Immature natural killer cell (primary cell): ENCODE measurements around the gene PYGL. TPM values are rescaled to one million over a fixed set of nuclear protein-coding genes. Genes with fewer than 3 reads are reported as not detected.
"Not testable (repeated sequence)": the region's sequence is repeated elsewhere in the genome, so short reads cannot be mapped to it uniquely, and the experiment has no call there.

Source experiments
- DNase-seq, 3 donors: peaks; one replicate each; pipeline ENCODE4 v3.0.0; 2022; ENCODE audit warnings: mixed read lengths in 1 of 3
- H3K27ac Mint-ChIP-seq, 6 donors: one replicate each; pipeline ENCODE4 v1.8.0; 2020; ENCODE audit warnings: mixed read lengths in 6 of 6, mild to moderate bottlenecking in 5 of 6, inconsistent platforms in 4 of 6, moderate library complexity in 3 of 6
- H3K27me3 Mint-ChIP-seq, 3 donors: one replicate each; pipeline ENCODE4 v1.8.0; 2020 to 2021; ENCODE audit warnings: low read depth in 3 of 3, mild to moderate bottlenecking in 3 of 3, mixed read lengths in 3 of 3, moderate library complexity in 3 of 3, inconsistent platforms in 1 of 3
- H3K36me3 Mint-ChIP-seq, 3 donors: one replicate each; pipeline ENCODE4 v1.8.0; 2020; ENCODE audit warnings: mixed read lengths in 3 of 3, inconsistent platforms in 2 of 3, mild to moderate bottlenecking in 2 of 3
- H3K4me1 Mint-ChIP-seq, 2 donors: one replicate each; pipeline ENCODE4 v1.8.0; 2020; ENCODE audit warnings: inconsistent platforms in 2 of 2, mild to moderate bottlenecking in 2 of 2, mixed read lengths in 2 of 2, moderate library complexity in 1 of 2
- H3K4me3 Mint-ChIP-seq, 5 donors: one replicate each; pipeline ENCODE4 v1.8.0; 2020; ENCODE audit warnings: mild to moderate bottlenecking in 5 of 5, mixed read lengths in 5 of 5, inconsistent platforms in 3 of 5, moderate library complexity in 3 of 5
- H3K9me3 Mint-ChIP-seq, 6 donors: one replicate each; pipeline ENCODE4 v1.8.0; 2020; ENCODE audit warnings: mild to moderate bottlenecking in 6 of 6, mixed read lengths in 6 of 6, inconsistent platforms in 4 of 6, moderate library complexity in 3 of 6
- polyA plus RNA-seq, 3 donors: library from polyadenylated mRNA; unstranded; fragments of 300-500 nt; fragmentation: Illumina TruSeq; gene quantifications; one replicate each; pipeline ENCODE4 v1.2.3, GENCODE V29; 2021

Gene PYGL
- polyA plus RNA-seq, 3 donors from 2014 or later, result 0.50 to 2.1 TPM; not detected in 1

- Mint-ChIP-seq H3K27ac (no peak overlapping the region), H3K4me3 (no peak overlapping the region), H3K4me1 (no peaks in the 10 kb centered on the region), H3K9me3 (no peaks in the 10 kb centered on the region), H3K27me3 (peaks cover 0 to 4% (median 4%) of the 10 kb centered on the region in 3 donors), H3K36me3 (no peaks in the 10 kb centered on the region)
- DNase-seq, result no peak
Measured at GRCh38 chr14:50928002-50928635, 16.2 kb downstream of the PYGL start.

DNA sequence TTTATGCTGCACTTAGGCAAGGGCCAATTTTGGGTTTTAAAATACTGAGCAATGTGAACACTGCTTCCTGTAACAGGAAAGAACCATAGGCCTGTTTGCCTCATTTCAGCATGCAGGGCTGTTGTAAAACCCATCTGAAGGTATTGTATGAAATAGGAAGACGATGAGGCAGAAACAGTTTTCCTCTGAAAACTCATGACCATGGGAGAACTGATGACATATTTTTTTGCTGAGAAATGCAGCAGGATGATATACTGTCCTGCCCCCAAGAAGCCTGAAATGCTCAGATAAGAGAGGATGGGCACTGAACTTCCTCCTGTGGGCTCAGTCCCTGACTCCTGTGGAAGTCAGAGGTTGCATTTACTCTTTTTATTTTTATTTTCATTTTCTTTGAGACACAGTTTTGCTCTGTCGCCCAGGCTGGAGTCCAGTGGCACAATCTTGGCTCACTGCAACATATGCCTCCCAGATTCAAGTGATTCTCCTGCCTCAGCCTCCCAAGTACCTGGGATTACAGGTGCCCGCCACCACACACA lies 17.4 kb downstream of the PYGL start:
- Mint-ChIP-seq H3K27ac (no peak overlapping the region), H3K4me3 (no peak overlapping the region), H3K4me1 (no peaks in the 10 kb centered on the region), H3K27me3 (peaks cover 0 to 3% (median 1%) of the 10 kb centered on the region in 3 donors), H3K9me3 (no peaks in the 10 kb centered on the region), H3K36me3 (no peaks in the 10 kb centered on the region)
- no peak for DNase-seq

DNA sequence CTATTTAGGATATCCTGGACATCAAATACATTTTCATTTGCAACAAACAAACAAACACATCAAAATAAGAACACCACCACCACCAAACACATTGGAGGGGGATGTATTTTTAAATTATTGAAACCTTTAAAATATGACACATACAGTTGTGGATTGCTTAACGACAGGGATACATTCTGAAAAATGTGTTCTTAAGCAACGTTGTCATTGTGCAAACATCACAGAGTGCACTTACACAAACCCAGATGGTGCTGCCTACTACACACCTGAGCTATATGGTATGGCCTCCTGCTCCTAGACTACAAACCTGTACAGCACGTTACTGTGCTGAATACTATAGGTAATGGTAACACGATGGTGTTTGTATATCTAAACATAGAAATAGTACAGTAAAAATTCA lies 19.4 kb downstream of the PYGL start:
- Mint-ChIP-seq H3K9me3 (no peaks in the 10 kb centered on the region), H3K4me1 (no peaks in the 10 kb centered on the region), H3K27ac (no peak overlapping the region), H3K27me3 (peaks cover 0 to 5% (median 1%) of the 10 kb centered on the region in 3 donors), H3K36me3 (no peaks in the 10 kb centered on the region), H3K4me3 (no peak overlapping the region)
- DNase-seq, result no peak

- H3K9me3 Mint-ChIP-seq, result no peaks in the 10 kb centered on the region
- no peaks in the 10 kb centered on the region for H3K36me3 Mint-ChIP-seq
- peaks cover 0 to 5% (median 1%) of the 10 kb centered on the region in 3 donors for H3K27me3 Mint-ChIP-seq
- DNase-seq, result no peak
- H3K4me3 Mint-ChIP-seq, result no peak overlapping the region
- H3K27ac Mint-ChIP-seq, result no peak overlapping the region
- H3K4me1 Mint-ChIP-seq, result no peaks in the 10 kb centered on the region
Measured at GRCh38 chr14:50924236-50924635, 20.0 kb downstream of the PYGL start.

DNA sequence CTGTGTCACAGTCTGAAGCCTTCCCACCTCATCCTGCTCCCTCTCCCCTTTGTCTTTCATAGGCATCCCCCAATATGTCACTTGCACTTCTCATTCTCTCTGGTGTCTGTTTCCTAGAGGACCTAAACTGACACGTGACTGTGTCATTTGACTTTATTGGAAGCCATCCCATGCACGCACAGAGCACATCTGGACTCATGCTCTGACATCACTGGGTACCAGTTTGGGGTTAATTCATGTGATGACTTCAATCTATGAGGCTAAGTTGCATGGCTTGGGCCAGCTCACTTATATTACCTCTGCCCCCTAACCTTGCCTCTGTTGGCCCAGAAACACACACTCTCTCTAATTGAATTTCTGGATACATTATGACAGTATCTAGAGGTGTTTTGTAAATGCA lies 21.5 kb downstream of the PYGL start:
- no peaks in the 10 kb centered on the region for H3K4me1 Mint-ChIP-seq
- no peaks in the 10 kb centered on the region for H3K9me3 Mint-ChIP-seq
- DNase-seq, result no peak
- no peak overlapping the region for H3K27ac Mint-ChIP-seq
- H3K36me3 Mint-ChIP-seq, result no peaks in the 10 kb centered on the region
- peaks cover 0 to 9% (median 1%) of the 10 kb centered on the region in 3 donors for H3K27me3 Mint-ChIP-seq
- no peak overlapping the region for H3K4me3 Mint-ChIP-seq

DNA sequence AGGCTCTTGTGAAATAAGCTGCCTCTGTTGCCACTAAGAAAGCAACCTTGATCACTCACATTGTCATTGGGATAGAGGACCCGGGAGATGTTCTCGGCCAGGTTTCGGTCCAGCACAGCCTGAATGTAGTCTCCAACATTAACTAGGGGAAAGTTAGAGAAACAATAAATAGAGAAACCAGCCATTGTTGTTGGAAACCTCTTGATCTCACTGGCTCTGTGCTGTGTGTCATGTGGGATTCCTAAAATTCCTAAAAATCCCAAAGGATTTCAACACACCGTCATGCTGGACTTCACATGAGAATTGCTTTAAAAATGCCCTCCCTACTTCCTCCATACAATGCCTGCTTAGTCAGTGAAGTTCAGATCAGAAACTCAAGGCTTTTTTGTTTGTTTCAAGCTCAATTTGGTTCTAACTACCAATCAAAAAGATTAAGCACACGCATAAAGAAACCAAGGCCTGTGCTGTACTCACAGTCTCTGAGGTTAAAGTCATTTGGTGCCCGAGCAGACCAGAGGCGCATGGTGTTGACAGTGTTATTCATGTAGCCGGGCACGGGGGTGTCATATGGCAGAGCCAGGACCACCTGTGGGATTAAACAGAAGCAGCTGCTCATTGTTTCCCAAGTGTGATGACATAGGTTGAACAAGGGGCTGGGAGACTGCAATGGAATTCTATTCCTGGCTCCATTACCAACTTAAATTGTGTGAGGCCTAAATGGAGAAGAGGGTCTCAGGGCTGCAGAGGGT lies 23.6 kb downstream of the PYGL start:
- no peaks in the 10 kb centered on the region for H3K4me1 Mint-ChIP-seq
- H3K27ac Mint-ChIP-seq, result no peak overlapping the region
- H3K27me3 Mint-ChIP-seq, result peaks cover 0 to 13% (median 0%) of the 10 kb centered on the region in 3 donors
- H3K4me3 Mint-ChIP-seq, result no peak overlapping the region
- H3K36me3 Mint-ChIP-seq, result no peaks in the 10 kb centered on the region
- no peaks in the 10 kb centered on the region for H3K9me3 Mint-ChIP-seq
- DNase-seq, result no peak

DNA sequence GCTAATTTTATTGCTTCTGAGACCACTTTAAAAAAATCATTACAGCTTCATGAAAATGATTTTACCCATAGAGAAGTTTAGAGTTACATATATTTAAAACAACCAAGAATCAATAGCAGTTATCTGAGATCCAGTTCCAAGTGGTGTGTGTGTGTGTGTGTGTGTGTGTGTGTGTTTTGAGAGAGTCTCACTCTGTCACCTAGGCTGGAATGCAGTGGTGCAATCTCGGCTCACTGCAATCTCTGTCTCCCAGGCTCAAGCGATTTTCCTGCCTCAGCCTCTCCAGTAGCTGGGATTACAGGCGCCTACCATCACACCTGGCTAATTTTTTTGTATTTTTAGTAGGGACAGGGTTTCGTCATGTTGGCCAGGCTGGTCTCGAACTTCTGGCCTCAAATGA lies 24.8 kb downstream of the PYGL start:
- peaks cover 0 to 17% (median 2%) of the 10 kb centered on the region in 3 donors for H3K27me3 Mint-ChIP-seq
- not testable (repeated sequence) for H3K4me3 Mint-ChIP-seq, H3K9me3 Mint-ChIP-seq, H3K4me1 Mint-ChIP-seq, DNase-seq, H3K27ac Mint-ChIP-seq, H3K36me3 Mint-ChIP-seq

GRCh38 chr14:50917449-50917848 lies 26.8 kb downstream of the PYGL start:
- H3K4me1 Mint-ChIP-seq, result no peaks in the 10 kb centered on the region
- no peak for DNase-seq
- H3K4me3 Mint-ChIP-seq, result no peak overlapping the region
- no peaks in the 10 kb centered on the region for H3K9me3 Mint-ChIP-seq
- H3K27me3 Mint-ChIP-seq, result peaks cover 0 to 17% (median 2%) of the 10 kb centered on the region in 3 donors
- H3K36me3 Mint-ChIP-seq, result no peaks in the 10 kb centered on the region
- H3K27ac Mint-ChIP-seq, result no peak overlapping the region

DNA sequence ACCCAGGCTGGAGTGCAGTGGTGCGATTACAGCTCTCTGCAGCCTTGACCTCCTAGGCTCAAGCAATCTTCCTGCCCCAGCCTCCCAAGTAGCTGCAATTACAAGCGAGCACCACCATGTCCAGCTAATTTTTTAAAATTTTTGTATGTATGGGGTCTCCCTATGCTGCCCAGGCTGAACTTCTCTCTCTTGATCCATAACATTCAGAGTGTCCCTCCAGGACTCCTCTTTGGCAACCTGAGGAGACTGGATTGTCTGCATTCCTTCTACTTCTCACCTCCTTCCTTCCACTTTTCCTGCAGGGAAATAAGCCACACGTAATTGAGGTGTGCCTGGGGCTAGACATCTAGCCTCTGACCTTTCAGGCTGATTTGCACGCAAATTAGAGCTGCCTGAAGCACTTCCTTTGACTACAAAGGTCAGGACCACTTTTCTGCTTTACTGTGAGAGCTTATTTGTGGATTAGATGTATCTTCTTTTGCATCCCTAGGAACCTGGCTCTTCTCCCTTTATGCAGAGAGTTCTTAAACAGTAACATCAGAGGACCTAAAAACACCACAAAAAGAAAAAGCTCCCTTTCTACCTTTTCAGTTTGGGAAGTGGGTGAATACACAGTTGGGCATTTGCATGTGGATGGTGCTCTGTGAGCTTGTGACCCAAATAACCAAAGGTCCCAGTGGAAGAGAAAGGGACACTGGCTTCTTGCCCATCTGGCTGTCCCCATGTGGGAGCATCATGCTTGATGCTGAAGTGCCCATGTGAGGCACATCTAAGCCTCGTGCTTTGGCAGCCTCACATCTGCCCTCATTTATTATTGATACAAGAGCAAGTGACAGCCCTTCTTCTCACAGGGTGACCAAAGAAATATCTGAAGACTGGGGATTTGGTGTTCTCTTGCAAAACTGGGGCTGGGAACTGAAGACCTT lies 33.5 kb downstream of the PYGL start:
- Mint-ChIP-seq H3K36me3 (no peaks in the 10 kb centered on the region), H3K9me3 (peaks cover 0 to 1% (median 0%) of the 10 kb centered on the region in 6 donors), H3K4me1 (no peaks in the 10 kb centered on the region), H3K27me3 (peaks cover 5 to 12% (median 6%) of the 10 kb centered on the region in 3 donors), H3K27ac (no peak overlapping the region), H3K4me3 (no peak overlapping the region)
- DNase-seq, result no peak

DNA sequence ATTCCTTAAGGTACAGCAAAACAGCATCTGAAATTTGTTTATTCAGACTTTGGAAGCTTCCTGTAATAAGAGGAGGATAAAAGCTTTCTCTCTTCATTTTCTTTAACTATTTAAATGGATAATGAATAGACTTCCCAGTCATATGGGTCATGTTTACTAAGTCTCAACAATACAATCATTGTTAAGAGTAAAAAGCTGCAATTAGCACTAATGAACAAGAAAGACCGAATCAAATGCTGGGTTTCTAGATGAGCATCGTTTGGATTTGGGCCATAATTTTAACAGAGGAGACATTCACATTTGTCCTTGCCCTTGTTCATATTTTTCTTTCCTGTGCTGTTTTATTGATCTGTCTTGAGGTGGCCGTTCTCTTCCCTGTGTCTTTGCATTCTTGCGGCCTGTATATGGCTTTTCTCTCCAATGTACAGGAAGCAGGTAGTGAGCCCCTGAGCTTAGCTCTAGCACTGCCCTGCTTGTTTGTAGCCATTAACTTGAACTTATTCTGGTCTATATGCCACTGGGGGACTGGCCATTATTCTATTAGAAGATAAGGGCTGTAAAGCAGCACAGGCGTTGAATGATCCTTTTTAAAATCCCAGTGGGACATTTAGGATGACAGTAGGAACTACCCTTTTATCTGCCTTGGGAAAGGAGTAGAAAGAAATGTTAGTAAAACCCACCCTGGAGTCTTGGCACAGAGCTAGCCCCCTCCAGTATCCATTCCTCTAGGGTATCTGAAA lies 37.8 kb downstream of the PYGL start:
- Mint-ChIP-seq H3K36me3 (no peaks in the 10 kb centered on the region), H3K9me3 (peaks cover 0 to 1% (median 0%) of the 10 kb centered on the region in 6 donors), H3K27me3 (peaks cover 0 to 5% (median 4%) of the 10 kb centered on the region in 3 donors), H3K4me3 (no peak overlapping the region), H3K27ac (no peak overlapping the region), H3K4me1 (no peaks in the 10 kb centered on the region)
- DNase-seq, result no peak

- Mint-ChIP-seq H3K4me1 (no peaks in the 10 kb centered on the region), H3K27ac (no peak overlapping the region), H3K9me3 (no peaks in the 10 kb centered on the region), H3K27me3 (peaks cover 0 to 4% (median under 1%) of the 10 kb centered on the region in 3 donors), H3K4me3 (no peak overlapping the region), H3K36me3 (no peaks in the 10 kb centered on the region)
- no peak for DNase-seq
Measured at GRCh38 chr14:50904719-50905118, 39.6 kb downstream of the PYGL start.

- no peaks in the 10 kb centered on the region for H3K4me1 Mint-ChIP-seq
- no peak overlapping the region for H3K27ac Mint-ChIP-seq
- H3K36me3 Mint-ChIP-seq, result no peaks in the 10 kb centered on the region
- H3K27me3 Mint-ChIP-seq, result peaks cover 0 to 1% (median 0%) of the 10 kb centered on the region in 3 donors
- no peaks in the 10 kb centered on the region for H3K9me3 Mint-ChIP-seq
- H3K4me3 Mint-ChIP-seq, result no peak overlapping the region
- DNase-seq, result no peak
Measured at GRCh38 chr14:50901361-50901760, 42.9 kb downstream of the PYGL start.

DNA sequence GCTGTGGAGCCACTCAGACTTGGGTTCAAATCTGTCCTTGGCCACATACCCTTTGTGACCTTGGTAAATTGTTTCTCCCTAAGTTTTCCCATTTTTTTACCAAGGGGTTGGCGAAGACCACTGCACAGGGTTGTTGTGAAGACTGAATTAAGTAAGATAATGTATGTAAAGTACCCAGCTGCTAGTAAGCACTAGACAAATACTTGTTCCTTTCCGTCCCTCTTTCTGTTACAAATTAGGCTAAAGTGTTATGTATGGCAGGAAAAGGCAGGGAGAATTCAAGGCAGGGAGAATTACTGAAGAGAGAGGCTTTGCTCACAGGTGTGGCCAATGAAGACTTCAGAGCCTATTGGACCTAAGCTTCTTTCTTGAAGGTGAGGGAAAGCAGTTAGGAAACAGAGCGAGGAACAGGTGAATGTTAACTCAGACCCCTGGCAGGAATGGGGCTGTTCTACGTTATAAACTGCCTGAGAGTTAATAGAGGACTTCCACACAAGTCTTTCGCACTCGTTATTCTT lies 46.6 kb downstream of the PYGL start:
- DNase-seq, result no peak
- H3K36me3 Mint-ChIP-seq, result no peaks in the 10 kb centered on the region
- peaks cover 0 to 7% (median 3%) of the 10 kb centered on the region in 3 donors for H3K27me3 Mint-ChIP-seq
- H3K9me3 Mint-ChIP-seq, result no peaks in the 10 kb centered on the region
- no peak overlapping the region for H3K27ac Mint-ChIP-seq
- H3K4me1 Mint-ChIP-seq, result no peaks in the 10 kb centered on the region
- H3K4me3 Mint-ChIP-seq, result no peak overlapping the region
